Sigmoid colon (tissue), 7 donors: ENCODE data around the gene NAA16. TPM values are rescaled to one million over a fixed set of nuclear protein-coding genes. Genes with fewer than 3 reads are reported as not detected.

Experiments
- DNase-seq: peaks from one replicate; pipeline ENCODE4 v3.0.0-alpha.2; 2019
- H3K27ac ChIP-seq, 4 donors: fragments of 200-600 bp; sonication (generic); one replicate each; pipeline ENCODE4 v1.5.1; 2016 to 2019; ENCODE audit warnings: mild to moderate bottlenecking in 1 of 4
- H3K27me3 ChIP-seq, 3 donors: fragments of 200-600 bp; sonication (generic); one replicate each; pipeline ENCODE4 v1.5.1; 2019; ENCODE audit warnings: mild to moderate bottlenecking in 1 of 3
- H3K36me3 ChIP-seq, 4 donors: fragments of 200-600 bp; sonication (generic); one replicate each; pipeline ENCODE4 v1.5.1; 2016 to 2019
- H3K4me1 ChIP-seq, 4 donors: fragments of 200-600 bp; sonication (generic); one replicate each; pipeline ENCODE4 v1.5.1; 2017 to 2019
- H3K4me3 ChIP-seq, 4 donors: fragments of 200-600 bp; sonication (generic); one replicate each; pipeline ENCODE4 v1.5.1; 2017 to 2019; ENCODE audit warnings: mild to moderate bottlenecking in 2 of 4, moderate library complexity in 1 of 4
- H3K9me3 ChIP-seq, 4 donors: fragments of 200-600 bp in 3 of 4; sonication (generic) in 3 of 4; one replicate each; pipeline versions ENCODE4 v1.5.1 to v1.6.1; 2013 to 2019
- CTCF ChIP-seq, 4 experiments: fragments of 450-650 bp in 3 of 4; fragments of 200-600 bp in 1 of 4; IDR thresholded peaks; one replicate each; pipeline ENCODE4 v1.5.1; 2016 to 2019; ENCODE audit warnings: antibody characterized with exemption in 4 of 4, mild to moderate bottlenecking in 3 of 4, moderate library complexity in 2 of 4
- EP300 ChIP-seq, 4 donors: sonication (generic); formaldehyde crosslinking; IDR thresholded peaks; one replicate each; pipeline ENCODE4 v1.6.1; 2017; ENCODE audit warnings: antibody characterized with exemption in 4 of 4
- POLR2A ChIP-seq, 2 donors: fragments of 450-650 bp; IDR thresholded peaks; one replicate each; pipeline ENCODE4 v1.6.1; 2016; ENCODE audit warnings: antibody characterized with exemption in 2 of 2, mild to moderate bottlenecking in 2 of 2, moderate library complexity in 2 of 2
- POLR2AphosphoS5 ChIP-seq, 4 donors: sonication (generic); formaldehyde crosslinking; IDR thresholded peaks; one replicate each; pipeline ENCODE4 v1.6.1; 2017; ENCODE audit warnings: antibody characterized with exemption in 4 of 4
- WGBS, 2 donors: extraction: QIAGEN DNeasy Blood & Tissue Kit; methylation state at CpG; one replicate each; pipeline ENCODE4 v1.1.7; 2013; 5-methylcytosine and 5-hydroxymethylcytosine counted together
- intact Hi-C: fragments of 100-400 bp; cut with DNase I; formaldehyde crosslinking; loops from one replicate; pipeline ENCODE4 v1.15.1; 2023
- polyA plus RNA-seq, 3 donors: library from polyadenylated mRNA; stranded (reverse); fragments of 200-250 nt; gene quantifications; one replicate each; pipeline ENCODE4 v1.2.3, GENCODE V29; 2013
- total RNA-seq, 4 donors: library from RNA; depleted of rRNA; stranded (reverse); fragments of >200 nt; gene quantifications; one replicate each; pipeline ENCODE4 v1.1.0, GENCODE V29; 2016
- donor health status: healthy with polysubstance abuse.
- donor health status: Bipolar disorder and iron deficiency.
- donor health status: healthy.

Gene NAA16
- total and polyA plus RNA-seq, 7 donors = 2.5 to 24.4 (median 15.2) TPM

- intact Hi-C loops = no loop called here
- WGBS, 2 donors = 91 to 93% methylated on average over 5 of the region's 5 CpGs
- no peak overlapping the region for H3K4me3 ChIP-seq
Observed at GRCh38 chr13:41377446-41377845, 66.4 kb downstream of the NAA16 start.

DNA sequence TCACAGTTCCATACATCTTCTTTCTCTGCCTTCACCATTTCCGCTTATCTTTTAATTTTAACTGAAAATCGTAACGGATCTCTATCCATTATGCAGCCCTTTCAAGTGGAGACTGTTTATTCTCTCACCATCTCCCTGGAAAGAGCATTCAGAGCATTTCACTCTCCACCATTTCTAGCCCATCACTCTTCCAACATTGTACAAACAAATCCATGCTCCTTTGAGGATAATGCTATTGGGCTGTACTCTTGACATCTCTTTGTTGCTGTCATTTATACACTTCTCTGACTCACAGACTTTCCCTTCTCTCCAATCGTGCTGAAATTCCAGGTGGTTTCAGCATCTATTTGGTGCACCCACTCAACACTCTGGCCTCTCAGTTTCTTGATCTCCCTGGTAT, 71.4 kb downstream of the NAA16 start:
- 79% methylated on average over 4 of the region's 4 CpGs for WGBS, 2 donors
- no peaks in the 10 kb centered on the region for H3K4me1 ChIP-seq
- intact Hi-C loops = no loop called here
- no peaks in the 10 kb centered on the region for H3K9me3 ChIP-seq
- H3K27me3 ChIP-seq = no peaks in the 10 kb centered on the region
- no peaks in the 10 kb centered on the region for H3K36me3 ChIP-seq
- no peak overlapping the region for H3K4me3 ChIP-seq
- no peak overlapping the region for H3K27ac ChIP-seq
- no peak for TF ChIP-seq EP300 (IDR thresholded peaks at IDR 0.05)
- TF ChIP-seq CTCF (IDR thresholded peaks at IDR 0.05) = no peak
- TF ChIP-seq POLR2AphosphoS5 (IDR thresholded peaks at IDR 0.05) = no peak
- TF ChIP-seq POLR2A (IDR thresholded peaks at IDR 0.05) = no peak
- DNase-seq = no peak

More at GRCh38 chr13:41377446-41377845, 66.4 kb downstream of the NAA16 start:
- Histone ChIP-seq H3K4me1 (no peaks in the 10 kb centered on the region), H3K36me3 (peaks cover 0 to 40% (median 14%) of the 10 kb centered on the region in 4 donors), H3K27me3 (no peaks in the 10 kb centered on the region), H3K9me3 (no peaks in the 10 kb centered on the region), H3K27ac (no peak overlapping the region)
- DNase-seq = no peak
- no peak for TF ChIP-seq POLR2AphosphoS5 (IDR thresholded peaks at IDR 0.05)
- TF ChIP-seq EP300 (IDR thresholded peaks at IDR 0.05) = no peak
- TF ChIP-seq POLR2A (IDR thresholded peaks at IDR 0.05) = no peak
- TF ChIP-seq CTCF (IDR thresholded peaks at IDR 0.05) = no peak

- 53 to 82% methylated on average over 3 of the region's 3 CpGs for WGBS, 2 donors
- Histone ChIP-seq H3K27me3 (no peaks in the 10 kb centered on the region), H3K4me1 (no peaks in the 10 kb centered on the region), H3K9me3 (no peaks in the 10 kb centered on the region), H3K27ac (no peak overlapping the region), H3K4me3 (no peak overlapping the region), H3K36me3 (no peaks in the 10 kb centered on the region)
- no peak for TF ChIP-seq CTCF (IDR thresholded peaks at IDR 0.05)
- TF ChIP-seq POLR2AphosphoS5 (IDR thresholded peaks at IDR 0.05) = no peak
- TF ChIP-seq POLR2A (IDR thresholded peaks at IDR 0.05) = no peak
- TF ChIP-seq EP300 (IDR thresholded peaks at IDR 0.05) = no peak
- intact Hi-C loops = no loop called here
- no peak for DNase-seq
Observed at GRCh38 chr13:41383386-41383785, 72.3 kb downstream of the NAA16 start.

GRCh38 chr13:41384749-41385503, 73.9 kb downstream of the NAA16 start:
- 85 to 90% methylated on average over 20 of the region's 20 CpGs for WGBS, 2 donors
- TF ChIP-seq CTCF (IDR thresholded peaks at IDR 0.05) (peak in 1 of 4 experiments; percentile 27), EP300 (IDR thresholded peaks at IDR 0.05) (no peak)
- intact Hi-C loops = no loop called here

GRCh38 chr13:41386211-41386610, 75.1 kb downstream of the NAA16 start:
- Histone ChIP-seq H3K4me3 (no peak overlapping the region), H3K27me3 (no peaks in the 10 kb centered on the region), H3K9me3 (no peaks in the 10 kb centered on the region), H3K27ac (no peak overlapping the region), H3K36me3 (no peaks in the 10 kb centered on the region), H3K4me1 (no peaks in the 10 kb centered on the region)
- 84 to 90% methylated on average over 6 of the region's 6 CpGs for WGBS, 2 donors
- TF ChIP-seq POLR2A (IDR thresholded peaks at IDR 0.05) (no peak), POLR2AphosphoS5 (IDR thresholded peaks at IDR 0.05) (no peak), EP300 (IDR thresholded peaks at IDR 0.05) (no peak), CTCF (IDR thresholded peaks at IDR 0.05) (no peak)
- no peak for DNase-seq
- intact Hi-C loops = no loop called here

More at GRCh38 chr13:41384749-41385503, 73.9 kb downstream of the NAA16 start:
- H3K4me3 ChIP-seq = no peak overlapping the region
- H3K27ac ChIP-seq = no peak overlapping the region
- no peaks in the 10 kb centered on the region for H3K36me3 ChIP-seq
- DNase-seq = no peak
- no peaks in the 10 kb centered on the region for H3K9me3 ChIP-seq
- no peaks in the 10 kb centered on the region for H3K27me3 ChIP-seq
- no peaks in the 10 kb centered on the region for H3K4me1 ChIP-seq
